ACC112 (cell line): ENCODE data around the gene FZR1.
A peak's percentile ranks its signal among the peaks of the same experiment; 100 is the strongest.

Experiments used
- H2AFZ ChIP-seq: fragments of 200-600 bp; sonication (generic); one replicate; pipeline ENCODE4 v1.6.0; 2017; ENCODE audit warnings: antibody characterized with exemption, low read length; ENCODE audit not compliant: unreplicated experiment
- H3K27ac ChIP-seq: fragments of 200-600 bp; sonication (generic); 2 replicates; pipeline ENCODE4 v1.5.1; 2014; ENCODE audit warnings: low read depth, mild to moderate bottlenecking, antibody characterized with exemption, low read length, moderate library complexity
- H3K27me3 ChIP-seq: fragments of 200-600 bp; sonication (generic); 2 replicates; pipeline ENCODE4 v1.6.1; 2014; ENCODE audit warnings: mild to moderate bottlenecking, antibody characterized with exemption, low read length, moderate library complexity, mixed read lengths; ENCODE audit not compliant: insufficient read depth
- H3K36me3 ChIP-seq: fragments of 200-600 bp; sonication (generic); 2 replicates; pipeline ENCODE4 v1.6.1; 2016; ENCODE audit warnings: mild to moderate bottlenecking, antibody characterized with exemption, low read length, moderate library complexity, mixed read lengths; ENCODE audit not compliant: insufficient read depth
- H3K4me1 ChIP-seq: fragments of 200-600 bp; sonication (generic); one replicate; pipeline ENCODE4 v1.6.1; 2016; ENCODE audit warnings: low read length, mixed read lengths; ENCODE audit not compliant: insufficient read depth, unreplicated experiment, control insufficient read depth
- H3K4me3 ChIP-seq: fragments of 200-600 bp; sonication (generic); 2 replicates; pipeline ENCODE4 v1.5.1; 2014; ENCODE audit warnings: mild to moderate bottlenecking, low read depth, low read length
- H3K79me2 ChIP-seq: fragments of 200-600 bp; sonication (generic); one replicate; pipeline ENCODE4 v1.6.0; 2016; ENCODE audit warnings: low read length; ENCODE audit not compliant: control insufficient read depth, unreplicated experiment, insufficient read depth

FZR1 gene

GRCh38 chr19:3505598-3506383 lies at the start of gene FZR1:
FZR1 (plus strand) TSS chr19:3506311; CDS start chr19:3522990, 16,679 bp downstream.
- Histone ChIP-seq H3K79me2 (peaks cover 45% of the 10 kb centered on the region), H3K27ac (peak within 1 kb of the TSS; percentile 77), H3K4me3 (peak within 1 kb of the TSS; percentile 87), H2AFZ (peak within 1 kb of the TSS; percentile 94), H3K4me1 (peaks cover 16% of the 10 kb centered on the region), H3K36me3 (no peaks in the 10 kb centered on the region), H3K27me3 (no peaks in the 10 kb centered on the region)

DNA sequence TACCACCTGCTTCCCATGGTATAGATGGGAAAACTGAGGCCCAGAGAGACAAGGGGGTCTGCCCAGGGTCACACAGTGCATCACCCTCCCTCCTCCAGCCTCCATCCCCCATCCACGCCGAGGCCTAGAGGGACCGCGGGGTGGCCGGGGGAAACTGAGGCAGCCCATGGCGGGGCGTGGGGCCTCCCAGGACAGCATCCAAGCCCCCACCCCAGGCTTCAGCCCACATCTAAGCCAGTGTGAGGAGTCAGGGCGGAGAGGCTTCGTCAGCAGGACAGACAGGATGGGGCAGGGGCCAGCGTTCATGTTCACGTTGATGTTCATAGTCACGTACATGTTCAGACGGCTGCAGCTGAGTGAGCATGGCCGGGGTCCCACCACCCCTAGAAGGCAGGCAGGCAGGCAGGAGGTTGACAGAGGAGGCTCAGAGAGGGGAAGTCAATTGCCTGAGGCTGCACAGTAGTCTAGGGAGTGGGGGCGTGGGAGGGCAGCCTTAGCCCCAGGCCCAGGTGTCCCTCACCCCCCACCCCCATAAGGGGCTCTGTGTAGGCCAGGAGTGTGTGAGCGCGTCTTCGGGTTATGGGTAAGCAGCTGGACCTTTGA lies 49.1 kb upstream of the FZR1 start:
- Histone ChIP-seq H3K36me3 (peaks cover 12% of the 10 kb centered on the region; the same call in 1 of the 2 replicates), H3K4me3 (no peak overlapping the region), H2AFZ (no peak overlapping the region), H3K4me1 (peaks cover 21% of the 10 kb centered on the region), H3K79me2 (peaks cover 5% of the 10 kb centered on the region), H3K27ac (peak overlapping the region; percentile 57; the same call in 1 of the 2 replicates), H3K27me3 (no peaks in the 10 kb centered on the region)

GRCh38 chr19:3457528-3458228 lies 48.4 kb upstream of the FZR1 start:
- Histone ChIP-seq H3K27ac (peak overlapping the region; percentile 57; the same call in 1 of the 2 replicates), H3K4me3 (no peak overlapping the region), H3K4me1 (peaks cover 21% of the 10 kb centered on the region), H3K36me3 (peaks cover 8% of the 10 kb centered on the region; the same call in 1 of the 2 replicates), H3K27me3 (no peaks in the 10 kb centered on the region), H2AFZ (no peak overlapping the region), H3K79me2 (peaks cover under 1% of the 10 kb centered on the region)

DNA sequence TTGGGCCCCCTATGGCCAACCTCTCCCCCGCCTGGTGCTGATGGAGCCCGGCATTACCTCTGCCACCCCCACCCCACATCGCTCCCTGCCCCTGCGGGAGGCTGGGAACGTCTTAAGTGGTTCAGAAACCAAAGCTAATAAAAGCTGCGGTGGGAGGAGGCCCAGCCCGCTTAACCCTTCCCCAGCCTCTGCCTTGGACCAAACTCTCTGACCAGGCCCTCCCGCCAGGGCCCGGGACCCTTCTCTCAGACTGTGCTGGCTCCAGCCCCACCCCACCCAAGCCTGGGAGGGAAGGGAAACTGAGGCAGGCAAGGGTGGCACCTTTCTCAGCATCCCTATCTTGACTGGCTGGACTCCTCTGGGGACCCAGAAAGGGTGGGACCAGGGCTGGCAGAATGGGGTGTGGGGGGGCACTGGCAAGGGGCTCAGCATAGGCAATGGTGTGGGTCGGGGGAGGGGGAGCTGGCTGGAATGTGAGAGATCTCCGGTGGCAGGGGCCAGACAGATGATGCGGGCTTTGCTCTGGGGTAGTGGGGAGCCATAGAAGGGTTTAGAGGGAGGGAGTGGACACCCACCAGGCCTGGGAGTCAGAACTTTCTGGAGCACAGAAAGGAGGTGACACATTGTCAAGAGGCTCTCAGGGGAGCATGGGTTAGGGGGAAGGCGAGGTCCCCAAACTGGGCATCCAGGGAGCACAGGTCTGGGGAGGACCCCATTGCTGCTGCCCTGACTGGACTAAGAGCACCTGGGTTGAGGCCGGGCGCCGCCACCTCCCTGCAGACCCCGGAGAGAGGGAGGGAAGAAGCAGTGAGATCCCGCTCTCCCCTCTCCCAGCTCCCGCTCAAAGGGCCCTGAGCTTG lies 47.7 kb upstream of the FZR1 start:
- no peak overlapping the region for H2AFZ ChIP-seq
- H3K27me3 ChIP-seq: no peaks in the 10 kb centered on the region
- no peak overlapping the region for H3K4me3 ChIP-seq
- peaks cover 21% of the 10 kb centered on the region for H3K4me1 ChIP-seq
- H3K79me2 ChIP-seq: no peaks in the 10 kb centered on the region
- peaks cover 8% of the 10 kb centered on the region; the same call in 1 of the 2 replicates for H3K36me3 ChIP-seq
- H3K27ac ChIP-seq: peak overlapping the region; percentile 57

DNA sequence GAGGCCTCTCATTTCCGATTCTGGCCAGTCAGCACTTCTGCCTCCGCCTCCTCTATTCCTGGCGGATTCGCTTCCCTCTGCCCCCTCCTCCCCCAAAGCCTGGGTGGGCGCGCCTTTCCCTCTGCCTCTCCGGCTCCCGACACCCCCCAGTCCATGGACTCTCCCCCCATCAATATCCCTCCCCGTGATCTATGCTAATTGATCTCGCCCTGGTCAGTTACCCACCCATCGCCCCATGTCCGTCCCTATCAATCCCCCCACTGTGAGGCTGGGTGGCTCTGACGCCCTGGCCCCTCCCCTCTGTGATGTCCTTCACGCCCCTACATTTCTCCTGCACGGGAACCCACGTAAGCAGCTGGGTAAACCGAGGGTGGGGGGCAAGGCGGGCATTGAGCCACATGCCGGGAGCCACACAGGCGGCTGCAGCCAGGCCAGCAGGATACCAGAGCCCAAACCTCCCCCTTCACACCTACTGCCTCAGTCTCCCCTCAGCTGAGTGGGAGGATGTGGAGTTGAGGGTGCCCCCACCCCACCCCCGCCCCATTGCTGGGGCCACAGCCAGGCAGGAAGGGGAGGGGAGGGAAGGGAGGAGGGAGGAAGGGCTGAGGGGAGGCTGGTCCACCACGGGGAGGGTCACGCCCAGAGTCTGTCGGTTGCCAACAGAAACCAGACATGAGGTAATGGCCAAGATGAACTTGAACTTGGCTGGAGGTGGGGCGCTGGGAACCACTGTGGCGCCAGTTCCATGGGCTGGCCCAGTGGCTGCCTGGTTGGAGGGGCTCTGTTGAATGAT lies 46.8 kb upstream of the FZR1 start:
- no peak overlapping the region for H3K4me3 ChIP-seq
- peaks cover 21% of the 10 kb centered on the region for H3K4me1 ChIP-seq
- peak overlapping the region; percentile 57 for H3K27ac ChIP-seq
- H2AFZ ChIP-seq: no peak overlapping the region
- H3K27me3 ChIP-seq: no peaks in the 10 kb centered on the region
- peaks cover 8% of the 10 kb centered on the region; the same call in 1 of the 2 replicates for H3K36me3 ChIP-seq
- H3K79me2 ChIP-seq: no peaks in the 10 kb centered on the region

DNA sequence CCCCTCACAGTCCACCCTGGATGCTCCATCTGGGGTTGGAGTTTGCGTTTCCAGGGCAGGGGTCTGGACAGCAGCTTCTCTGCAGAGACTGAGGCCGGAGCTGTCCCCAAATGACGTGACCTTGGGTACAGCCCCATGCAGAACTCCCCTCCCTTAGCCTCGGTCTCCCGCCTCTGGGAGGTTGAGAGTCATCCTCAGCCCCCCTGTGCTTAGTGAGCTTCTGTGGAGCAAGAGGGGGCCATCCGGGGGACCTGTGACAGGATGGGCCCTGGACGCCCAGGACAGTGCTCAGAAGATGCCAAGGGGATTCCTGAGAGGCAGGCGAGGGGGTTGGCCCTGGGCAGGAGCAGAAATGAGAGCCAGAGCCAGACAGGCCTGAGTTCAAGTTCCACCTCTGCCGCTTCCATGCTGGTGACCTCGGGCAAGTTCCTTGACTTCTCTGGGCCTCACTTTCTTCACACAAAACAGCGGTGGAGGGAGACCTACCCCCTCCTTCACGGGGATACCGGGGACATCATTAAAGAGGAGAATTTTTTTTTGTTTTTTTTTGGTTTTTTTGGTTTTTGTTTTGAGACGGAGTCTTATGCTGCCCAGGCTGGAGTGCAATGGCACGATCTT lies 46.0 kb upstream of the FZR1 start:
- no peaks in the 10 kb centered on the region for H3K79me2 ChIP-seq
- no peak overlapping the region for H3K4me3 ChIP-seq
- no peaks in the 10 kb centered on the region for H3K27me3 ChIP-seq
- H3K4me1 ChIP-seq: peaks cover 21% of the 10 kb centered on the region
- no peak overlapping the region for H2AFZ ChIP-seq
- H3K27ac ChIP-seq: peak overlapping the region; percentile 57; the same call in 1 of the 2 replicates
- peaks cover 5% of the 10 kb centered on the region; the same call in 1 of the 2 replicates for H3K36me3 ChIP-seq

DNA sequence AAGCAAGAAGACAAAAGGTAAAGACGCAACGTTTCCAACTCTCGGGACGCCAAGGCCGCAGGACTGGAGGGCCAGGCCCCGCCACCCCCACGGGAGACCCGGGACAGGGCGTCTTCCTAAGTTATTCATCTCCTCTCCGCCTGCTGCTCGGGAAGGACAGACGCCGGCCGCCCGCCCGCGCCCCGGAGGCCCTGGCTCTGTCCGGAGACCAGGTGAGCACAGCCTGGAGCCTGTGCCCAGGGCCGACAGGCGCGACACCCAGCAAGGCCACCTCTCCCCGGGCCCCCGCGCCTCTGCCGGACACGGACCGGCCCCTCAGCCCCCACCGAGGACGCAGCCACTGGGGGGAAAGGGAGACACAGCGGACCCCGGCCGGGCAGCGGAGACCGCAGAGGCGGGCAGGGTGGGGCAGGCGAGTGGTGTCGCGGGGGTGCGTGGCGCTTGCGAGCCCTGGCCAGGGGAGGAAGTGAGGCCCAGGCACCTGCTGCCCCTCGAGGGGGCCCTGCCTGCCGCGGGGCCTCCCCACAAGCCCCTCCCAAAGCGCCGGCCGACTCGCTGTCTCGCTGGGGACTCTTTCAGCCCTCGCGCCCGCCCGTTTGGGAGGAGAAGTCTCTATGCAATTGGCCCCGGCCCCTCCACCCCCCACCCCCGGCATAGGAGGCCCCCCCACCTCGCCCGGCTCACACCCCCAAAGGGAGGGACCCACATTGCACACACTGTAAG lies 43.0 kb upstream of the FZR1 start:
- peaks cover 16% of the 10 kb centered on the region for H3K4me1 ChIP-seq
- H3K27ac ChIP-seq: no peak overlapping the region
- no peak overlapping the region for H2AFZ ChIP-seq
- no peaks in the 10 kb centered on the region for H3K27me3 ChIP-seq
- H3K36me3 ChIP-seq: peaks cover 2% of the 10 kb centered on the region; the same call in 1 of the 2 replicates
- H3K79me2 ChIP-seq: no peaks in the 10 kb centered on the region
- no peak overlapping the region for H3K4me3 ChIP-seq

GRCh38 chr19:3463714-3464586 lies 42.2 kb upstream of the FZR1 start:
- no peak overlapping the region for H3K4me3 ChIP-seq

More at GRCh38 chr19:3463714-3464586, 42.2 kb upstream of the FZR1 start:
- Histone ChIP-seq H3K79me2 (no peaks in the 10 kb centered on the region), H3K36me3 (peaks cover 2% of the 10 kb centered on the region; the same call in 1 of the 2 replicates), H3K27ac (no peak overlapping the region), H3K4me1 (peaks cover 9% of the 10 kb centered on the region), H2AFZ (no peak overlapping the region), H3K27me3 (no peaks in the 10 kb centered on the region)
